Measurements from ENCODE around the gene HIVEP3. TPM values are rescaled to one million over a fixed set of nuclear protein-coding genes. Genes with fewer than 3 reads are reported as not detected.

Gene HIVEP3
- total RNA-seq, 1 experiment from 2014 or later: 0.55 TPM

- no peak for TF ChIP-seq ARID4B (CRISPR knock-in tag; IDR thresholded peaks at IDR 0.05; ENCODE audit: borderline replicate concordance)
- no peak for TF ChIP-seq ZNF219 (CRISPR knock-in tag; IDR thresholded peaks at IDR 0.05; ENCODE audit: borderline replicate concordance)
Measured at GRCh38 chr1:41512701-41513382, 405.9 kb downstream of the HIVEP3 start (continued).

GRCh38 chr1:41511239-41511540 is 407.5 kb downstream of the HIVEP3 start:
- DNase-seq (ENCODE audit: low spot score) (no peak), ATAC-seq (no peak)
- TF ChIP-seq ZBTB21 (CRISPR knock-in tag; IDR thresholded peaks at IDR 0.05; ENCODE audit: borderline replicate concordance) (no peak), STAT6 (CRISPR knock-in tag; conservative IDR thresholded peaks at IDR 0.05; ENCODE audit: low read depth) (no peak), NFATC4 (CRISPR knock-in tag; IDR thresholded peaks at IDR 0.05) (no peak), ZNF219 (CRISPR knock-in tag; IDR thresholded peaks at IDR 0.05; ENCODE audit: borderline replicate concordance) (no peak), ZSCAN18 (CRISPR knock-in tag; IDR thresholded peaks at IDR 0.05) (no peak), SP1 (CRISPR knock-in tag; conservative IDR thresholded peaks at IDR 0.05) (no peak), IRF2 (CRISPR knock-in tag; IDR thresholded peaks at IDR 0.05; ENCODE audit: borderline replicate concordance, low read depth) (no peak), RELA (CRISPR knock-in tag; IDR thresholded peaks at IDR 0.05; ENCODE audit: borderline replicate concordance) (no peak), NR2C2 (CRISPR knock-in tag; IDR thresholded peaks at IDR 0.05) (no peak), CREM (CRISPR knock-in tag; IDR thresholded peaks at IDR 0.05) (no peak), ATF2 (CRISPR knock-in tag; IDR thresholded peaks at IDR 0.05; ENCODE audit: borderline replicate concordance, low read depth) (no peak), CREB1 (CRISPR knock-in tag; IDR thresholded peaks at IDR 0.05) (no peak), GABPB1 (CRISPR knock-in tag; IDR thresholded peaks at IDR 0.05) (no peak), E2F5 (CRISPR knock-in tag; IDR thresholded peaks at IDR 0.05) (no peak), HMGA2 (CRISPR knock-in tag; IDR thresholded peaks at IDR 0.05) (no peak), TP53 (CRISPR knock-in tag; IDR thresholded peaks at IDR 0.05) (no peak), E2F1 (CRISPR knock-in tag; IDR thresholded peaks at IDR 0.05) (no peak), ZNF121 (CRISPR knock-in tag; IDR thresholded peaks at IDR 0.05) (no peak), ARID4B (CRISPR knock-in tag; IDR thresholded peaks at IDR 0.05; ENCODE audit: borderline replicate concordance) (no peak)
- Mint-ChIP-seq H3K36me3 (no peaks in the 10 kb centered on the region), H3K27me3 (ENCODE audit: low read depth) (peaks cover 1% of the 10 kb centered on the region; the same call in 1 of the 2 replicates), H3K4me3 (no peak overlapping the region), H3K4me1 (peaks cover 18% of the 10 kb centered on the region), H3K9me3 (no peaks in the 10 kb centered on the region), H3K27ac (no peak overlapping the region)
- ChIA-PET CTCF (interaction anchor here (6.3 kb wide), 1 partner anchor 19 kb away, joined by 57 read pairs; no protein-coding TSS in a partner anchor), POLR2A (no interaction called here)

Data from WTC11 (cell line).